PC-3 (cell line): Measurements from ENCODE around the gene DHX35. TPM values are rescaled to one million over a fixed set of nuclear protein-coding genes. Genes with fewer than 3 reads are reported as not detected.
A peak's percentile ranks its signal among the peaks of the same experiment; 100 is the strongest.

Experiments used
- ATAC-seq: fragments of 200-7000 bp; cut with Tn5 transposase; 2 replicates; pipeline ENCODE4 v1.9.1; 2020; ENCODE audit warnings: mild to moderate bottlenecking, moderate library complexity
- BruUV-seq: library from RNA; stranded (reverse); fragments of 400-500 nt; replicated peaks from 2 replicates; lab custom pipeline; 2021; lab: Mats Ljungman, UMichigan
- CTCF ChIA-PET: fragments of 300-600 bp; sonication (Branson Sonifier 250); formaldehyde crosslinking; loops from one replicate; lab custom pipeline; 2022; ENCODE audit warnings: antibody characterized with exemption; lab: Charles Lee
- POLR2A ChIA-PET: fragments of 300-600 bp; sonication (Branson Sonifier 250); formaldehyde crosslinking; loops from one replicate; lab custom pipeline; 2022; ENCODE audit warnings: antibody characterized with exemption; ENCODE audit not compliant: unreplicated experiment; lab: Charles Lee
- DNase-seq: peaks from one replicate; pipeline ENCODE4 v3.0.0-alpha.2; 2015
- H2AFZ ChIP-seq: fragments of 300-600 bp; sonication (generic); 2 replicates; pipeline ENCODE4 v1.6.0; 2016; ENCODE audit warnings: antibody characterized with exemption, low read length
- H3F3A ChIP-seq: fragments of 300-600 bp; sonication (generic); one replicate; pipeline ENCODE4 v1.6.0; 2017; ENCODE audit warnings: antibody characterized with exemption, low read length, control low read depth, mild to moderate bottlenecking; ENCODE audit not compliant: unreplicated experiment
- H3K27ac ChIP-seq: fragments of 300-600 bp; sonication (generic); 2 replicates; pipeline ENCODE4 v1.5.1; 2016; ENCODE audit warnings: mild to moderate bottlenecking, low read length
- H3K27me3 ChIP-seq: fragments of 300-600 bp; sonication (generic); 2 replicates; pipeline ENCODE4 v1.6.1; 2016; ENCODE audit warnings: low read length, mixed read lengths
- H3K36me3 ChIP-seq: fragments of 300-600 bp; sonication (generic); 2 replicates; pipeline ENCODE4 v1.6.1; 2016; ENCODE audit warnings: low read depth, mixed run types, low read length, mixed read lengths
- H3K4me1 ChIP-seq: fragments of 300-600 bp; sonication (generic); 2 replicates; pipeline ENCODE4 v1.5.1; 2016; ENCODE audit warnings: low read length; ENCODE audit not compliant: insufficient read depth
- H3K4me2 ChIP-seq: fragments of 300-600 bp; sonication (generic); 2 replicates; pipeline ENCODE4 v1.6.0; 2016; ENCODE audit warnings: low read length
- H3K4me3 ChIP-seq: fragments of 300-600 bp; sonication (generic); 2 replicates; pipeline ENCODE4 v1.5.1; 2016; ENCODE audit warnings: mild to moderate bottlenecking, low read length, mixed read lengths
- H3K79me2 ChIP-seq: fragments of 300-600 bp; sonication (generic); 2 replicates; pipeline ENCODE4 v1.6.1; 2017; ENCODE audit warnings: low read length, mixed read lengths
- H3K9ac ChIP-seq: fragments of 300-600 bp; sonication (generic); 2 replicates; pipeline ENCODE4 v1.6.0; 2016; ENCODE audit warnings: mild to moderate bottlenecking, low read length
- H3K9me2 ChIP-seq: fragments of 300-600 bp; sonication (generic); replicated peaks from 2 replicates; pipeline ENCODE4 v1.6.1; 2016; ENCODE audit warnings: mixed run types, low read length, mixed read lengths
- H3K9me3 ChIP-seq: fragments of 300-600 bp; sonication (generic); 2 replicates; pipeline ENCODE4 v1.6.1; 2016; ENCODE audit warnings: low read length, mixed read lengths
- H4K20me1 ChIP-seq: fragments of 300-600 bp; sonication (generic); 2 replicates; pipeline ENCODE4 v1.6.1; 2016; ENCODE audit warnings: low read length, mixed read lengths
- EZH2 ChIP-seq: fragments of 300-600 bp; sonication (generic); IDR thresholded peaks from one replicate; pipeline ENCODE4 v1.6.1; 2017; ENCODE audit warnings: antibody characterized with exemption, mild to moderate bottlenecking, low read length; ENCODE audit not compliant: unreplicated experiment
- EZH2phosphoT487 ChIP-seq: fragments of 300-600 bp; sonication (generic); IDR thresholded peaks from 2 replicates; pipeline ENCODE4 v1.6.1; 2018; ENCODE audit warnings: mild to moderate bottlenecking, antibody characterized with exemption, low read length, borderline replicate concordance
- intact Hi-C: fragments of 100-400 bp; cut with micrococcal nuclease; formaldehyde crosslinking; loops from 2 replicates; pipeline ENCODE4 v1.9.0; 2023
- total RNA-seq: library from RNA; depleted of rRNA; stranded (reverse); fragments of >200 nt; gene quantifications from 2 replicates; pipeline ENCODE4 v1.2.3, GENCODE V29; 2014
- TF ChIP-seq, protein P1 (sequence below): fragments of 300-600 bp; sonication (generic); conservative IDR thresholded peaks from 2 replicates; pipeline ENCODE4 v1.5.1; 2017; ENCODE audit warnings: antibody characterized with exemption, low read depth, mild to moderate bottlenecking, low read length

Gene DHX35
- total RNA-seq, 1 experiment from 2014 or later, result 12.0 TPM

DNA sequence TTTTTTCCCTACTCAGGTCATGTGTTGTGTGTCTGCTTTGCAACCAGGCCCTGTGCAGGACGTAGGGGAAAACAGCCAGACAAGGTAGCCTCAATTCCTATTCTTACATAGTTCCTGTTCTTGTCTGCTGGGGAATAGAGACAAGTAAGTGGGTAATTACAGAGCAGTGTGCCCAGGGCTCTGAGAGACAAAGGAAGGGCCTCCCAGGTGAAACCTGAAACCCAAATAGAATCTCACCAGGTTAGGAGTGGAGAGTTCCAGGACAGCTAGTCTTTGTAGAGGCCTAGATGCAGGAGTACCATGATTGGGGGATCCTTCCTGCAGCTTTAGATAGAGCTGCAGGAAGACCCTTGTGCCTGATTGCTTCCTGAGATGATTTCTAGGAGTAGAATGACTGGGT is 48.4 kb downstream of the DHX35 start:
- CTCF ChIA-PET, result no interaction called here

DNA sequence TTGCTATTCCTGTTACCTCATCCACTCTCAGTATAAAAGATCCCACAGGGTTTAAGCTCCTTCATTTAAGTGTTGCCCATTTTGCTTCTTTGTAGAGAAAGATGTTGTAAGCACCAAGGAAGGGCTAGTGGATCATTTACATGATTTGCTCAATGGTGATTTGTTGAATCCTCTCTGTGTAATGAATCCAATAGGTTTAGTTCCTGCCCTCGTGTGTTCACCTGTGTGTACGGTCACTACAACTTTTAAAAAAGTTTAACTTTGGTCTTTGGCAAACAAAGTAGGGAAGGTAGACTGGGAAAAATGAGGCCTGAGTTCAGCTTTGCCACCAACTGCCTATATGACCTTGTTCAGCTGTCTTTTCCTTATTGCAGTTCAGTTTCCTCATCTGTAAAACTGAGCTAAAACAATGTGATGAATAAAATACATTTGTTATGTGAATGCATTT is 51.5 kb downstream of the DHX35 start:
- TF ChIP-seq, protein P1, sequence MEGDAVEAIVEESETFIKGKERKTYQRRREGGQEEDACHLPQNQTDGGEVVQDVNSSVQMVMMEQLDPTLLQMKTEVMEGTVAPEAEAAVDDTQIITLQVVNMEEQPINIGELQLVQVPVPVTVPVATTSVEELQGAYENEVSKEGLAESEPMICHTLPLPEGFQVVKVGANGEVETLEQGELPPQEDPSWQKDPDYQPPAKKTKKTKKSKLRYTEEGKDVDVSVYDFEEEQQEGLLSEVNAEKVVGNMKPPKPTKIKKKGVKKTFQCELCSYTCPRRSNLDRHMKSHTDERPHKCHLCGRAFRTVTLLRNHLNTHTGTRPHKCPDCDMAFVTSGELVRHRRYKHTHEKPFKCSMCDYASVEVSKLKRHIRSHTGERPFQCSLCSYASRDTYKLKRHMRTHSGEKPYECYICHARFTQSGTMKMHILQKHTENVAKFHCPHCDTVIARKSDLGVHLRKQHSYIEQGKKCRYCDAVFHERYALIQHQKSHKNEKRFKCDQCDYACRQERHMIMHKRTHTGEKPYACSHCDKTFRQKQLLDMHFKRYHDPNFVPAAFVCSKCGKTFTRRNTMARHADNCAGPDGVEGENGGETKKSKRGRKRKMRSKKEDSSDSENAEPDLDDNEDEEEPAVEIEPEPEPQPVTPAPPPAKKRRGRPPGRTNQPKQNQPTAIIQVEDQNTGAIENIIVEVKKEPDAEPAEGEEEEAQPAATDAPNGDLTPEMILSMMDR, result no peak
- H3K27me3 ChIP-seq, result no peaks in the 10 kb centered on the region
- H3K4me3 ChIP-seq, result no peak overlapping the region
- no peak overlapping the region for H3K4me2 ChIP-seq
- H3K4me1 ChIP-seq, result no peaks in the 10 kb centered on the region
- no peaks in the 10 kb centered on the region for H3K79me2 ChIP-seq
- H3F3A ChIP-seq, result no peaks in the 10 kb centered on the region
- H3K36me3 ChIP-seq, result peaks cover 47% of the 10 kb centered on the region
- no peak for ATAC-seq
- no peak for DNase-seq
- BruUV-seq, result no TSS peak
- no peaks in the 10 kb centered on the region for H3K9me2 ChIP-seq
- CTCF ChIA-PET, result no interaction called here
- intact Hi-C loops, result no loop called here
- no peaks in the 10 kb centered on the region for H3K9me3 ChIP-seq
- H4K20me1 ChIP-seq, result no peaks in the 10 kb centered on the region
- no peak overlapping the region for H3K9ac ChIP-seq
- no peak overlapping the region for H3K27ac ChIP-seq
- H2AFZ ChIP-seq, result no peak overlapping the region
- POLR2A ChIA-PET, result no interaction called here

More for the DNA sequence above, 48.4 kb downstream of the DHX35 start:
- BruUV-seq, result no TSS peak
- ATAC-seq (no peak), DNase-seq (no peak)
- no peaks in the 10 kb centered on the region for H4K20me1 ChIP-seq
- TF ChIP-seq EZH2phosphoT487 (no peak), EZH2 (no peak)
- TF ChIP-seq, protein P1, result no peak
- no peak overlapping the region for H2AFZ ChIP-seq
- no peaks in the 10 kb centered on the region for H3K79me2 ChIP-seq
- H3F3A ChIP-seq, result no peaks in the 10 kb centered on the region
- peaks cover 54% of the 10 kb centered on the region for H3K36me3 ChIP-seq
- no peaks in the 10 kb centered on the region for H3K4me1 ChIP-seq
- H3K9ac ChIP-seq, result no peak overlapping the region
- no peaks in the 10 kb centered on the region for H3K27me3 ChIP-seq
- H3K9me2 ChIP-seq, result no peaks in the 10 kb centered on the region
- intact Hi-C loops, result no loop called here
- no peak overlapping the region for H3K4me2 ChIP-seq
- no peak overlapping the region for H3K4me3 ChIP-seq
- H3K27ac ChIP-seq, result no peak overlapping the region
- POLR2A ChIA-PET, result no interaction called here
- no peaks in the 10 kb centered on the region for H3K9me3 ChIP-seq

DNA sequence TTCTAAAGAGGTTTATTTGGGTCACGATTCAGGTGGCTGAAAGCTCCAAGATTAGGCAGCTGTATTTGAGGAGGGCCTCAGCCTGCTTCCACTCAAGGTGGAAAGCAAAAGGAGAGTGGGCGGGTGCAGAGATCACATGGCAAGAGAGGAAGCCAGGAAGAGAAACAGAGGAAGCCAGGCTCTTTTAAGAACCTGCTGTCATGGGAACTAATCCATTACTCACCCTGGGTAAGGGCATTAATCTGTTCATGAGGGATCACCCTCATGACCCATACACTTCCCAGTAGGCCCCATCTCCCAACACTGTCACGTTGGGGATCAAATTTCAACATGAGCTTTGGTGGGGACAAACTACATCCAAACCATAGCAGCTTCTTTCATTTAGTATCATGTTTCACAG is 53.9 kb downstream of the DHX35 start:
- TF ChIP-seq, protein P1, result no peak
- TF ChIP-seq EZH2, result no peak
- H2AFZ ChIP-seq, result no peak overlapping the region
- peaks cover 35% of the 10 kb centered on the region for H3K36me3 ChIP-seq
- no TSS peak for BruUV-seq
- 0 out of 2 replicates have a peak overlapping the region, but pooled peaks have one; percentile 21 for H3K27ac ChIP-seq
- ChIA-PET POLR2A (no interaction called here), CTCF (no interaction called here)
- no peaks in the 10 kb centered on the region for H3K9me3 ChIP-seq
- H3F3A ChIP-seq, result no peaks in the 10 kb centered on the region
- no peaks in the 10 kb centered on the region for H3K79me2 ChIP-seq
- no peak overlapping the region for H3K4me3 ChIP-seq
- no peak overlapping the region for H3K4me2 ChIP-seq
- no peaks in the 10 kb centered on the region for H3K4me1 ChIP-seq
- ATAC-seq, result no peak
- no peak for DNase-seq
- no peaks in the 10 kb centered on the region for H4K20me1 ChIP-seq
- no peaks in the 10 kb centered on the region for H3K27me3 ChIP-seq
- H3K9ac ChIP-seq, result no peak overlapping the region
- H3K9me2 ChIP-seq, result no peaks in the 10 kb centered on the region
- intact Hi-C loops, result no loop called here
